K562 (cell line): ENCODE measurements around the gene MAB21L2.

Experiments
- BRF1 ChIP-seq: IDR thresholded peaks from 3 replicates; pipeline ENCODE4 v1.6.1; 2011; ENCODE audit warnings: borderline replicate concordance, mild to moderate bottlenecking; ENCODE audit not compliant: insufficient read length; ENCODE audit errors: extremely low read depth
- CREM ChIP-seq: IDR thresholded peaks from 2 replicates; pipeline ENCODE4 v1.6.1; 2014; ENCODE audit warnings: antibody characterized with exemption, low read depth
- HMGN3 ChIP-seq: IDR thresholded peaks from 2 replicates; pipeline ENCODE4 v1.6.1; 2011; ENCODE audit warnings: borderline replicate concordance, low read depth, mild to moderate bottlenecking, mixed read lengths, low read length; ENCODE audit not compliant: insufficient read length; ENCODE audit errors: extremely low read depth
- MTA2 ChIP-seq: fragments of 450-650 bp; IDR thresholded peaks from 2 replicates; pipeline ENCODE4 v1.6.1; 2016; ENCODE audit warnings: low read depth
- POLR2AphosphoS5 ChIP-seq: IDR thresholded peaks from 2 replicates; pipeline ENCODE4 v1.6.1; 2011; ENCODE audit warnings: mild to moderate bottlenecking, low read depth, low read length, moderate library complexity; ENCODE audit not compliant: control insufficient read depth, insufficient read depth
- PRMT5 ChIP-seq: sonication (generic); formaldehyde crosslinking; IDR thresholded peaks from 2 replicates; pipeline ENCODE4 v1.5.0; 2020; ENCODE audit warnings: missing genetic modification reagents
- SUPT5H ChIP-seq: fragments of 450-650 bp; IDR thresholded peaks from 2 replicates; pipeline ENCODE4 v1.6.1; 2016
- TAF1 ChIP-seq: IDR thresholded peaks from 2 replicates; pipeline ENCODE4 v1.6.1; 2011; ENCODE audit warnings: mild to moderate bottlenecking, low read length, moderate library complexity; ENCODE audit not compliant: insufficient read depth, control insufficient read depth, severe bottlenecking; ENCODE audit errors: extremely low read depth
- ZNF133 ChIP-seq: fragments of 250-450 bp; sonication (Bioruptor Pico); IDR thresholded peaks from 2 replicates; pipeline ENCODE4 v1.4.0; 2020; ENCODE audit warnings: mild to moderate bottlenecking
- TF ChIP-seq, protein P1 (sequence below): fragments of 150-350 bp; conservative IDR thresholded peaks from 2 replicates; pipeline ENCODE4 v1.6.1; 2014; ENCODE audit warnings: low read length
- TF ChIP-seq, protein P2 (sequence below): fragments of 250-450 bp; sonication (Bioruptor Pico); IDR thresholded peaks from 2 replicates; pipeline ENCODE4 v1.9.0; 2021; ENCODE audit warnings: mild to moderate bottlenecking, inconsistent platforms
- TF ChIP-seq, protein P3 (sequence below), 2 experiments: fragments of 150-350 bp in 1 of 2; IDR thresholded peaks; 2 replicates each; pipeline ENCODE4 v1.6.1; 2012 to 2016; ENCODE audit warnings: low read depth in 2 of 2, low read length in 2 of 2, mild to moderate bottlenecking in 1 of 2, moderate library complexity in 1 of 2

DNA sequence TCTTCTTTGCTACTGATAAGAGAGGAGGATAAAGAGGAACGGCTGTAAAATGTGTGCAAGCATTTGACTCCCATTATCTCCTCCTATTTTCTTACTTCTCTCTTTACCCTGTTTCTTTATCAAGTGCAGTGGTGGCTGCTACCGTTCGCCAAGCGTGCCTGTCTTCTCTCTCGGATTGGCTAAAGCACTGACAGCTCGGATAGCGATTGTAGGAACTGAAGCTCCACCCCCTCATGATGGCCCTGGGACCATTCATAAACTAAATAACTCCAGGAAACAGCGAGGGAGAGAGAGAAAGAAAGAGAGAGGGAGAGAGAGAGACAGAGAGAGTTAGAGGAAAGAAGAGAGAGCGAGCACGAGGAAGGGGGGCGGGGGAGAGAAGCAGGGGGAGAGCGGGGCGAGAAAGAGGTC, 305 bp upstream of the MAB21L2 start:
- TF ChIP-seq, protein P1, sequence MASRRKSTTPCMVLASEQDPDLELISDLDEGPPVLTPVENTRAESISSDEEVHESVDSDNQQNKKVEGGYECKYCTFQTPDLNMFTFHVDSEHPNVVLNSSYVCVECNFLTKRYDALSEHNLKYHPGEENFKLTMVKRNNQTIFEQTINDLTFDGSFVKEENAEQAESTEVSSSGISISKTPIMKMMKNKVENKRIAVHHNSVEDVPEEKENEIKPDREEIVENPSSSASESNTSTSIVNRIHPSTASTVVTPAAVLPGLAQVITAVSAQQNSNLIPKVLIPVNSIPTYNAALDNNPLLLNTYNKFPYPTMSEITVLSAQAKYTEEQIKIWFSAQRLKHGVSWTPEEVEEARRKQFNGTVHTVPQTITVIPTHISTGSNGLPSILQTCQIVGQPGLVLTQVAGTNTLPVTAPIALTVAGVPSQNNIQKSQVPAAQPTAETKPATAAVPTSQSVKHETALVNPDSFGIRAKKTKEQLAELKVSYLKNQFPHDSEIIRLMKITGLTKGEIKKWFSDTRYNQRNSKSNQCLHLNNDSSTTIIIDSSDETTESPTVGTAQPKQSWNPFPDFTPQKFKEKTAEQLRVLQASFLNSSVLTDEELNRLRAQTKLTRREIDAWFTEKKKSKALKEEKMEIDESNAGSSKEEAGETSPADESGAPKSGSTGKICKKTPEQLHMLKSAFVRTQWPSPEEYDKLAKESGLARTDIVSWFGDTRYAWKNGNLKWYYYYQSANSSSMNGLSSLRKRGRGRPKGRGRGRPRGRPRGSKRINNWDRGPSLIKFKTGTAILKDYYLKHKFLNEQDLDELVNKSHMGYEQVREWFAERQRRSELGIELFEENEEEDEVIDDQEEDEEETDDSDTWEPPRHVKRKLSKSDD: no peak
- TF ChIP-seq BRF1 (no peak), PRMT5 (no peak), HMGN3 (no peak), MTA2 (no peak), SUPT5H (no peak), POLR2AphosphoS5 (no peak), CREM (no peak), TAF1 (no peak), ZNF133 (CRISPR knock-in tag) (no peak)
- TF ChIP-seq, protein P2, sequence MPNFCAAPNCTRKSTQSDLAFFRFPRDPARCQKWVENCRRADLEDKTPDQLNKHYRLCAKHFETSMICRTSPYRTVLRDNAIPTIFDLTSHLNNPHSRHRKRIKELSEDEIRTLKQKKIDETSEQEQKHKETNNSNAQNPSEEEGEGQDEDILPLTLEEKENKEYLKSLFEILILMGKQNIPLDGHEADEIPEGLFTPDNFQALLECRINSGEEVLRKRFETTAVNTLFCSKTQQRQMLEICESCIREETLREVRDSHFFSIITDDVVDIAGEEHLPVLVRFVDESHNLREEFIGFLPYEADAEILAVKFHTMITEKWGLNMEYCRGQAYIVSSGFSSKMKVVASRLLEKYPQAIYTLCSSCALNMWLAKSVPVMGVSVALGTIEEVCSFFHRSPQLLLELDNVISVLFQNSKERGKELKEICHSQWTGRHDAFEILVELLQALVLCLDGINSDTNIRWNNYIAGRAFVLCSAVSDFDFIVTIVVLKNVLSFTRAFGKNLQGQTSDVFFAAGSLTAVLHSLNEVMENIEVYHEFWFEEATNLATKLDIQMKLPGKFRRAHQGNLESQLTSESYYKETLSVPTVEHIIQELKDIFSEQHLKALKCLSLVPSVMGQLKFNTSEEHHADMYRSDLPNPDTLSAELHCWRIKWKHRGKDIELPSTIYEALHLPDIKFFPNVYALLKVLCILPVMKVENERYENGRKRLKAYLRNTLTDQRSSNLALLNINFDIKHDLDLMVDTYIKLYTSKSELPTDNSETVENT (CRISPR knock-in tag): no peak
- TF ChIP-seq, protein P3, sequence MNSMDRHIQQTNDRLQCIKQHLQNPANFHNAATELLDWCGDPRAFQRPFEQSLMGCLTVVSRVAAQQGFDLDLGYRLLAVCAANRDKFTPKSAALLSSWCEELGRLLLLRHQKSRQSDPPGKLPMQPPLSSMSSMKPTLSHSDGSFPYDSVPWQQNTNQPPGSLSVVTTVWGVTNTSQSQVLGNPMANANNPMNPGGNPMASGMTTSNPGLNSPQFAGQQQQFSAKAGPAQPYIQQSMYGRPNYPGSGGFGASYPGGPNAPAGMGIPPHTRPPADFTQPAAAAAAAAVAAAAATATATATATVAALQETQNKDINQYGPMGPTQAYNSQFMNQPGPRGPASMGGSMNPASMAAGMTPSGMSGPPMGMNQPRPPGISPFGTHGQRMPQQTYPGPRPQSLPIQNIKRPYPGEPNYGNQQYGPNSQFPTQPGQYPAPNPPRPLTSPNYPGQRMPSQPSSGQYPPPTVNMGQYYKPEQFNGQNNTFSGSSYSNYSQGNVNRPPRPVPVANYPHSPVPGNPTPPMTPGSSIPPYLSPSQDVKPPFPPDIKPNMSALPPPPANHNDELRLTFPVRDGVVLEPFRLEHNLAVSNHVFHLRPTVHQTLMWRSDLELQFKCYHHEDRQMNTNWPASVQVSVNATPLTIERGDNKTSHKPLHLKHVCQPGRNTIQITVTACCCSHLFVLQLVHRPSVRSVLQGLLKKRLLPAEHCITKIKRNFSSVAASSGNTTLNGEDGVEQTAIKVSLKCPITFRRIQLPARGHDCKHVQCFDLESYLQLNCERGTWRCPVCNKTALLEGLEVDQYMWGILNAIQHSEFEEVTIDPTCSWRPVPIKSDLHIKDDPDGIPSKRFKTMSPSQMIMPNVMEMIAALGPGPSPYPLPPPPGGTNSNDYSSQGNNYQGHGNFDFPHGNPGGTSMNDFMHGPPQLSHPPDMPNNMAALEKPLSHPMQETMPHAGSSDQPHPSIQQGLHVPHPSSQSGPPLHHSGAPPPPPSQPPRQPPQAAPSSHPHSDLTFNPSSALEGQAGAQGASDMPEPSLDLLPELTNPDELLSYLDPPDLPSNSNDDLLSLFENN (IDR thresholded peaks at IDR 0.05; ENCODE audit: low read depth in 2 of 2, low read length in 2 of 2): no peak
